Vagina (tissue), 2 donors: ENCODE data around the gene ZNF827.

Source experiments
- POLR2A ChIP-seq, 2 donors: fragments of 450-650 bp; IDR thresholded peaks; one replicate each; pipeline ENCODE4 v1.6.1; 2017; ENCODE audit warnings: antibody characterized with exemption in 2 of 2, mild to moderate bottlenecking in 2 of 2, moderate library complexity in 2 of 2
- TF ChIP-seq, protein P1 (sequence below), 3 experiments: fragments of 450-650 bp in 2 of 3; fragments of 200-600 bp in 1 of 3; sonication (generic) in 1 of 3; IDR thresholded peaks; one replicate each; pipeline ENCODE4 v1.5.1; 2017 to 2019; ENCODE audit warnings: antibody characterized with exemption in 3 of 3, mild to moderate bottlenecking in 2 of 3, moderate library complexity in 2 of 3

DNA sequence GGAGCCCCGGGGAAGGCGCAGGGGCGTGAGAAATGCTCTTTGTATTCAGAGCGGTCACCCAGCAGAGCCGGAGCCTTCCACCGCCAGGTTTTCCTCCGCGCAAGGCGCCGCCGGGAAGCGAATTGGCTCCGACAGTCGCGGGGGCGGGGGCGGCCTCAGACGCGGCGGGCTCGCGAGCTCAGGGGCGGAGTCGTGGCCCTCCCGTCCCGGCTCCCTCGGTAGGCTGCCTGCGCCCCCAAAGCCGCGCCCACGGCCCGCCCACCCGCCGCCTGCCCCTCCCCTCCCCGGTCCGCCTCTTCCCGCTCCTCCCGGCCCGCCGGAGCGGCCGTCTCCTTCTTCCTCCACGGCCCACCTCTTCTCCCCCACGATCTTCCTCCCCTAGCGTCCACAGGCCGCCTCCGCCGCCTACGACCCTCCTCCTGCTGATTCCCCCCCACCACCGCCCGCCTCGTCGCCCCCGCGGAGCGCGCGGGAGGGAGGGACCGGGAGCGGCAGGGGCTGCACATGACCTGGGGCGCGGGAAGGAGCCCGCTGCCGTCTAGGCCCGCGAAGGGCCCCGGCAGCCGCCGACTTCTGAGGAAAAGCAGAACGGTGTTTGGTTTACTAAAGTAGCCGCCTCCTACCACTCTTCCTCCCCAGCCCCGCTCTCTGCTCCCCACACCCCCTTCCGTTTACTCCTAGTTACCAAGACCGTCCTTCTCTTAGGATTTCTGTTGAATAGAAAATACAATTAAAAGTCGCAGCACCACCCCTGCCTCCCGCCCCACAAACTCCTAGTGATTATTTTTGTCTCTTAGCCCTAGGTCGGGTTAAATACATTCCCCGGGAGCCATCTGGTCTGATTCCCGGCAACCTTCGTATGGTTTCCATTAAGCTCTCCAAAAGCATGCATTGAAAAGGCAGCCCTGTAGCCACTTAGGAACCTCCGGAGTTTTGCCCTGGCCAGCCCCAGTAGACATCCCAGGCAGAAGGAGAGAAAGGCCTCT is 205.4 kb downstream of the ZNF827 start:
- TF ChIP-seq POLR2A (IDR thresholded peaks at IDR 0.05) = peak; percentile 34 to 59
- TF ChIP-seq, protein P1, sequence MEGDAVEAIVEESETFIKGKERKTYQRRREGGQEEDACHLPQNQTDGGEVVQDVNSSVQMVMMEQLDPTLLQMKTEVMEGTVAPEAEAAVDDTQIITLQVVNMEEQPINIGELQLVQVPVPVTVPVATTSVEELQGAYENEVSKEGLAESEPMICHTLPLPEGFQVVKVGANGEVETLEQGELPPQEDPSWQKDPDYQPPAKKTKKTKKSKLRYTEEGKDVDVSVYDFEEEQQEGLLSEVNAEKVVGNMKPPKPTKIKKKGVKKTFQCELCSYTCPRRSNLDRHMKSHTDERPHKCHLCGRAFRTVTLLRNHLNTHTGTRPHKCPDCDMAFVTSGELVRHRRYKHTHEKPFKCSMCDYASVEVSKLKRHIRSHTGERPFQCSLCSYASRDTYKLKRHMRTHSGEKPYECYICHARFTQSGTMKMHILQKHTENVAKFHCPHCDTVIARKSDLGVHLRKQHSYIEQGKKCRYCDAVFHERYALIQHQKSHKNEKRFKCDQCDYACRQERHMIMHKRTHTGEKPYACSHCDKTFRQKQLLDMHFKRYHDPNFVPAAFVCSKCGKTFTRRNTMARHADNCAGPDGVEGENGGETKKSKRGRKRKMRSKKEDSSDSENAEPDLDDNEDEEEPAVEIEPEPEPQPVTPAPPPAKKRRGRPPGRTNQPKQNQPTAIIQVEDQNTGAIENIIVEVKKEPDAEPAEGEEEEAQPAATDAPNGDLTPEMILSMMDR (IDR thresholded peaks at IDR 0.05) = no peak
